Gastroesophageal sphincter (tissue), 4 donors: ENCODE data around the gene PRR11. TPM values are rescaled to one million over a fixed set of nuclear protein-coding genes. Genes with fewer than 3 reads are reported as not detected.
"Not testable (repeated sequence)": the region's sequence is repeated elsewhere in the genome, so short reads cannot be mapped to it uniquely, and the experiment has no call there.

ENCODE experiments used
- ATAC-seq: fragments of 150-250 bp; one replicate; pipeline ENCODE4 v1.9.1; 2016; ENCODE audit warnings: mild to moderate bottlenecking, moderate library complexity
- H3K27ac ChIP-seq, 4 donors: fragments of 200-600 bp; sonication (generic) in 3 of 4; 1 replicate in 3 of 4; 2 replicates in 1 of 4; pipeline ENCODE4 v1.5.1; 2016 to 2019
- H3K27me3 ChIP-seq: fragments of 200-600 bp; sonication (generic); one replicate; pipeline ENCODE4 v1.5.1; 2019
- H3K36me3 ChIP-seq, 2 donors: fragments of 200-600 bp; sonication (generic); one replicate each; pipeline ENCODE4 v1.5.1; 2019; ENCODE audit warnings: control low read depth in 1 of 2
- H3K4me1 ChIP-seq, 3 donors: fragments of 200-600 bp; sonication (generic); 1 replicate in 2 of 3; 2 replicates in 1 of 3; pipeline ENCODE4 v1.5.1; 2016 to 2019; ENCODE audit warnings: control low read depth in 2 of 3
- H3K4me3 ChIP-seq, 2 donors: fragments of 200-600 bp; sonication (generic); one replicate each; pipeline ENCODE4 v1.5.1; 2019; ENCODE audit warnings: mild to moderate bottlenecking in 1 of 2, moderate library complexity in 1 of 2
- H3K9me3 ChIP-seq, 3 donors: fragments of 200-600 bp; sonication (generic); one replicate each; pipeline ENCODE4 v1.5.1; 2017 to 2019; ENCODE audit warnings: control low read depth in 2 of 3
- CTCF ChIP-seq, 4 experiments: fragments of 200-600 bp in 2 of 4; fragments of 450-650 bp in 2 of 4; sonication (generic) in 1 of 4; IDR thresholded peaks; one replicate each; pipeline ENCODE4 v1.5.1; 2017 to 2019; ENCODE audit warnings: antibody characterized with exemption in 4 of 4, mild to moderate bottlenecking in 2 of 4, moderate library complexity in 2 of 4
- EP300 ChIP-seq: sonication (generic); formaldehyde crosslinking; IDR thresholded peaks from one replicate; pipeline ENCODE4 v1.6.1; 2017; ENCODE audit warnings: antibody characterized with exemption, mild to moderate bottlenecking
- POLR2A ChIP-seq, 2 donors: fragments of 450-650 bp; IDR thresholded peaks; one replicate each; pipeline ENCODE4 v1.6.1; 2017; ENCODE audit warnings: antibody characterized with exemption in 2 of 2, mild to moderate bottlenecking in 2 of 2, moderate library complexity in 1 of 2
- POLR2AphosphoS5 ChIP-seq: sonication (generic); formaldehyde crosslinking; IDR thresholded peaks from one replicate; pipeline ENCODE4 v1.6.1; 2017; ENCODE audit warnings: antibody characterized with exemption
- WGBS, 2 donors: methylation state at CpG; one replicate each; pipeline ENCODE4 v1.1.5; 2018; ENCODE audit warnings: low coverage in 1 of 2; 5-methylcytosine and 5-hydroxymethylcytosine counted together
- total RNA-seq, 4 donors: library from RNA; depleted of rRNA; stranded (reverse); fragments of >200 nt; gene quantifications; one replicate each; pipeline ENCODE4 v1.1.0, GENCODE V29; 2016

The PRR11 gene
- total RNA-seq, 4 donors from 2014 or later, result 1.5 to 3.3 (median 1.7) TPM; not detected in 1

GRCh38 chr17:59174671-59175070 is 19.1 kb downstream of the PRR11 start:
- Histone ChIP-seq H3K36me3 (no peaks in the 10 kb centered on the region), H3K4me1 (no peaks in the 10 kb centered on the region), H3K27ac (no peak overlapping the region), H3K9me3 (no peaks in the 10 kb centered on the region), H3K4me3 (no peak overlapping the region), H3K27me3 (no peaks in the 10 kb centered on the region)
- WGBS, 2 donors, result 90% methylated on average over 2 of the region's 11 CpGs; no CpG with 5 or more reads in 1 of the 2 donors
- TF ChIP-seq POLR2AphosphoS5 (no peak), CTCF (IDR thresholded peaks at IDR 0.05) (no peak), EP300 (no peak), POLR2A (IDR thresholded peaks at IDR 0.05) (no peak)
- ATAC-seq, result no peak

- WGBS, 2 donors, result 80% methylated on average over 2 of the region's 7 CpGs; no CpG with 5 or more reads in 1 of the 2 donors
- Histone ChIP-seq H3K4me1 (no peaks in the 10 kb centered on the region), H3K27ac (no peak overlapping the region), H3K4me3 (no peak overlapping the region), H3K27me3 (no peaks in the 10 kb centered on the region), H3K9me3 (no peaks in the 10 kb centered on the region), H3K36me3 (no peaks in the 10 kb centered on the region)
- no peak for ATAC-seq
- TF ChIP-seq EP300 (no peak), POLR2A (IDR thresholded peaks at IDR 0.05) (no peak), CTCF (IDR thresholded peaks at IDR 0.05) (no peak), POLR2AphosphoS5 (no peak)
Measured at GRCh38 chr17:59175076-59175475, 19.5 kb downstream of the PRR11 start.

DNA sequence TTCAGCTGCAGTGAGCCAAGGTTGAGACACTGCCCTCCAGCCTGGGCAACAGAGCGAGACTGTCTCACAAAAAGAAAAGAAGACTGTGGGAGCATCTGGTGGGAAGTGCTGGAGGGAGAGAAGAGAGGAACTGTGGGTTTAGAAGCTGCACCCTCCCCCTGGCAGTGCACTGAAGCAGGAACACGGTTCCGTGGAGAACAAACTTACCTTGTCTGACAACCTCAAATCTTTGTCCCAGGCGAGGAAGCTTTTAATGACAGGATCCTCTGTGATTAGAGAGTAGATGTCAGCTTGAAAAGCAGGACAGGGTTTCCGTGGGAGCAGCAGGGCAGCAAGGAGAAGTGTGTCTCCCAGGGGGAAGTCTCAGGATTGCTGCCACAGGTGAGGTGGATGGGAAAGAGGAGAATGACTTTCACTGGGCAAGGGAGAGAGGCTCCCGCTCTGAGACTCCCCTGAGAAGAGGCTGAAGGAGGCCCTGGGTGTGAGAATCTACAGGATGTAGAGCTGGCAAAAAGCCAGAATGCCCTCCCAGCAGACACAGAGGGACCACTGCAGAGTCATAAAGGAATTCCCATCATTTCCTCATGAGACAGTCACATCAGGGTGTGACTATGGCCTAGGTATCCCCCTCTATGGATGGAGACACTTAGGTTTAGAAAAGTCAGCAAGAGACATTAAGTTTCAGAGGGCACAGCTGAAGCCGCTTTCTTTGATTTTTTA is 22.9 kb downstream of the PRR11 start:
- no peak overlapping the region for H3K27ac ChIP-seq
- H3K27me3 ChIP-seq, result no peaks in the 10 kb centered on the region
- H3K4me1 ChIP-seq, result no peaks in the 10 kb centered on the region
- no peaks in the 10 kb centered on the region for H3K36me3 ChIP-seq
- WGBS, 2 donors, result 84 to 100% methylated on average over 2 to 4 of the region's 7 CpGs
- no peak for ATAC-seq
- no peak overlapping the region for H3K4me3 ChIP-seq
- TF ChIP-seq CTCF (IDR thresholded peaks at IDR 0.05) (no peak), POLR2A (IDR thresholded peaks at IDR 0.05) (no peak), POLR2AphosphoS5 (no peak), EP300 (no peak)
- H3K9me3 ChIP-seq, result no peaks in the 10 kb centered on the region

GRCh38 chr17:59179601-59180000 is 24.1 kb downstream of the PRR11 start:
- H3K36me3 ChIP-seq, H3K4me3 ChIP-seq, H3K4me1 ChIP-seq, H3K27me3 ChIP-seq, H3K9me3 ChIP-seq, H3K27ac ChIP-seq, ATAC-seq: not testable (repeated sequence)
- 89 to 100% methylated on average over 1 to 11 of the region's 11 CpGs for WGBS, 2 donors

DNA sequence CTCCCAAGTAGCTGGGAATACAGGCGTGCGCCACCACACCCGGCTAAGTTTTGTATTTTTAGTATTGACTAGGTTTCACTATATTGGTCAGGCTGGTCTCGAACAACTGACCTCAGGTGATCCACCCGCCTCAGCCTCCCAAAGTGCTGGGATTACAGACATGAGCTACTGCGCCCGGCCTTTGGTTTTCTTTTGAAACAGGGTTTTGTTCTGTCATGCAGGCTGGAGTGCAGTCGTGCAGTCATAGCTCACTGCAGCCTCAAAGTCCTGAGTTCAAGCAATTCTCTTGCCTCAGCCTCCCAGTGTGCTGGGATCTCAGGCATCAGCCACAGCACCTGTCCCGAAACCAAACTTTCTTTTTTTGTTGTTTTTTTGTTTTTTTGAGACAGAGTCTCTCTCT is 25.1 kb downstream of the PRR11 start:
- Histone ChIP-seq H3K27me3 (no peaks in the 10 kb centered on the region), H3K36me3 (no peaks in the 10 kb centered on the region), H3K27ac (no peak overlapping the region), H3K4me3 (no peak overlapping the region), H3K4me1 (no peaks in the 10 kb centered on the region), H3K9me3 (no peaks in the 10 kb centered on the region)
- no peak for ATAC-seq
- TF ChIP-seq CTCF (IDR thresholded peaks at IDR 0.05) (no peak), POLR2A (IDR thresholded peaks at IDR 0.05) (no peak), EP300 (no peak), POLR2AphosphoS5 (no peak)
- 89 to 100% methylated on average over 1 to 5 of the region's 9 CpGs for WGBS, 2 donors
